GM18526 (cell line): ENCODE data around the gene NDUFS8.

Experiments used
- POLR2A ChIP-seq: IDR thresholded peaks from 3 replicates; pipeline ENCODE4 v1.6.1; 2011; ENCODE audit not compliant: insufficient read length; ENCODE audit errors: extremely low read depth

NDUFS8 gene

DNA sequence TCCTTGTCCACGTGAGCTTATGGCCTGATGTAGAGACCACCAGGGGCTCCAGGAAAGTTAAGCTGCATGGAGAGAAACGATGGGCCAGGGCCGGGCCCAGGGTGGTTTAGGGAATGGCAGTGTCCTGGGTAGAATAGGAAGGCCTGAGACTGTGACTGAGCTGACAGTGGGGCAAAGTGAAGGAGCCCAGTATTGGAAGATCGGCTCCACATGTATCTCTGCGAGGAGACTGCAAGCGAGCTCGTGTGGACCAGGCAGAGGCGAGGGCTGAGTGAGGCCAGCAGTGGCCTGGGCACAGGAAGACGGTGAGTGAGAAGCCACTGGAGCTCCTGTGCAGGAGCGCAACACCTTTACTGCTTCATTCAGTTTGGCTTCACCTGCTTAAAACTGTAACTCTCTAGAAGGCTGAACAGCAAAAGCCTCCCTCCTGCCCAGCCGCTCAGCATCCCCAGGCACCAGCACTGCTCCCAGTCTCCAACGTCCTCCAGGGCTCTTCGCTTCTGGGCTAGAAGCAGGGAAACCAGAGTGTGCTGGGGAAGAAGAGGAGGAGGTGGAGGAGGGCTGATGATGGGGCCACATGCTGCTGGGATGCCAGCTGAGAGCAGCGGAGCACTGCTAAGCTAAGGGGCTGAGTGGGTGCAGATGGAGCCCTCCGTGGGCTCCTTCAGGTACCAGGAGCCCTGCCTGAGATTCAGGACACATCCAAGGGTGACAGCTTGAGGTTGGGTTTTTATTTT is 21.8 kb downstream of the NDUFS8 start:
- TF ChIP-seq POLR2A = no peak

- peak; percentile 25 for TF ChIP-seq POLR2A
These were observed 22.6 kb downstream of the NDUFS8 start for GRCh38 chr11:68053117-68053516.

- no peak for TF ChIP-seq POLR2A
These were observed 23.7 kb downstream of the NDUFS8 start for GRCh38 chr11:68053981-68054812.

DNA sequence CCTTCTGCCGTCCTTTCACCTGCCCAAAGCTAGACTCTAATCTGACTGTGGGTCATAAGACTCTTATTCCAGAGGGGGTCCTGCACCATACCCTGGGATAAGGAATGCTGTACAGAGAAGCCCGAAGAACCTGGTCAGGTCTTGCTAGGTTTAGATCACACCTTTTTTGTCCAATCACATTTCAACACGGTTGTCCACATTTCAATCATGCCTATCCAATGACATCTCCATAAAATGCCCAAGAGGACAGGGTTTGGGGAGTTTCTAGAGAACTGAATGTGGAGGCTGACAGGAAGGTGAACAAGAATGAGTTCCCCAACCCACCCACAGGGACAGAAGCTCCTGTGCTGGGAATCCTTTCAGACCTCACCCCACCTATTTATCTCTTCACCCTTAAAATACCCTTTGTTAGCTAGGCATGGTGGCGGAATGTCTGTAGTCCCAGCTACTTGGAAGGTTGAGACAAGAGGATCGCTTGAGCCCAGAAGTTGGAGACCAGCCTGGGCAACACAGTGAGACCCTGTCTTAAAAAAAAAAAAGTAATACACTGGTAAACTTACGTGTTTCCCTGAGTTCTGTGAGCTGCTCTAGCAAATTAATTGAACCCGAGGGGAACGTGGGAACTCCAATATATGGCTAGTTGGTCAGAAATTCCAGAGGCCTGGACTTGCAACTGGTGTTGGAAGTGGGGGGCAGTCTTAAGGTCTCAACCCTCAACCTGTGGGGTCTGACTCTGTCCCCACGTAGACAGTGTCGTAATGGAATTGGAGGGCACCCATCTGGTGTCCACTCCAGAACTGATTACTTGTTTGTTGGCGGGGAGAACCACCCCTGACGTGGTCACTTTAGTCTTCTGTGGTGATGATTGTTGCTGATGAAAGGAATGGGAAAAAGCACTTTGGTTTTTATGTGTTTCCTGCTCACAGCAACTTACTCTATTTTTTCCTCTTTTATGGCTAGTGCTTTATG is 26.1 kb downstream of the NDUFS8 start:
- TF ChIP-seq POLR2A = no peak

GRCh38 chr11:68057807-68058206 is 27.3 kb downstream of the NDUFS8 start:
- no peak for TF ChIP-seq POLR2A

DNA sequence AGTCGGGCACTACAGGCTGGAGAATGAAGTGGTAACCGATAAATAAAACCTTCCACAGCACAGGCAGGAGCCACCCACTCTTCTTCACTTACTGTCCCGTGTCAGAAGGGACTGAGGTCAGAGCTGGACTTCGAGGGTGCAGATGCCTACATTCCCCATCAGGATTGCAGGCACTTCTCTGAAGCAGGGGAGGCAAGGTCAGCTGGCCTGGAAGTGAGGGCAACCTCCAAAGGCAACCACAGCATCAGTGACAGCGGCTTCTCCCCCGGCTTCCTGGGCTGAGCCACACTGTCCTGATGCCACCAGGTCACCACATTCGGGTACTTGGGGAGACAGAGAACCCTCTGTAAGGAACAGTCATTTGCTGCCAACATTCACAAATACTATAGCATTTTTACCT is 31.0 kb downstream of the NDUFS8 start:
- no peak for TF ChIP-seq POLR2A

GRCh38 chr11:68064926-68065325 is 34.4 kb downstream of the NDUFS8 start:
- TF ChIP-seq POLR2A = no peak

DNA sequence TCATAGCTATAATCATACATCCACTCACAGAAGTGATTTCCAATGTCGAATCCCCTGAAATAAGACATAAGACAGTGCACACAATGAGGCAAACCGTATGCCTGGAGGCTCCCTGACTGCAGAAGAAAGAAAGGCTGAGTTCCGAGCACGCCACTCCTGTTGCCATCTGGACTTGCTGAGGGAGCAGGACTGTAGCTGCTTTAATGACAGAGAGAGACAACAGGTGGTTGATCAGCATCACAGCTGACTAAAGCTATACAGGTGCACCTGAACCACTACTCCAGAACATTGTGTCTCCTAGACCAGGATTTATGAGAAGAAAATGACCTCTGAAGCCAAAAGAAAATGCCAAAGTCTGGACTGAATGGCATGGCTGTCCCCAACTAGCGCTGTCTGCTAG is 35.4 kb downstream of the NDUFS8 start:
- TF ChIP-seq POLR2A = no peak

DNA sequence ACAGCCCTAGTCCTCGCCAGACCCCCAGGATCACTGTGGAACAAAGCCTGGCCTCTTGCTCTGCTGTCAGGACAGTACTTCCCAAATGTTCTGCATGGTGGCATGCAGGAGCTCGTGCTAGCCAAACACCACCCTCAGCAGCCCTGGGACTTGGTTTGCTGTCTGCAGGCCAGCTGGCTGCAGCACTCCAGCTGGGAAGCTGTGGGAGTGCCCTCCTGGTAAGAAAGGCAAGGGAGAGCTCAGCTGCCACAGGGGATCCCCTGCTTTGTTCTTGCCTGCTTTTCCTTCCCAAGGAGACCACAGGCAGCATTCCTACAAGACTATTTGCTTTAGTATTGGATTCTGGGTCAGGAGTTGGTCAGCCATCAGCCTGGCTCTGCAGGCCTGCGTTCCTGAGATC is 36.3 kb downstream of the NDUFS8 start:
- TF ChIP-seq POLR2A = no peak

GRCh38 chr11:68067991-68068390 is 37.5 kb downstream of the NDUFS8 start:
- no peak for TF ChIP-seq POLR2A

- TF ChIP-seq POLR2A = no peak
These were observed 41.0 kb downstream of the NDUFS8 start for GRCh38 chr11:68071281-68072048.

DNA sequence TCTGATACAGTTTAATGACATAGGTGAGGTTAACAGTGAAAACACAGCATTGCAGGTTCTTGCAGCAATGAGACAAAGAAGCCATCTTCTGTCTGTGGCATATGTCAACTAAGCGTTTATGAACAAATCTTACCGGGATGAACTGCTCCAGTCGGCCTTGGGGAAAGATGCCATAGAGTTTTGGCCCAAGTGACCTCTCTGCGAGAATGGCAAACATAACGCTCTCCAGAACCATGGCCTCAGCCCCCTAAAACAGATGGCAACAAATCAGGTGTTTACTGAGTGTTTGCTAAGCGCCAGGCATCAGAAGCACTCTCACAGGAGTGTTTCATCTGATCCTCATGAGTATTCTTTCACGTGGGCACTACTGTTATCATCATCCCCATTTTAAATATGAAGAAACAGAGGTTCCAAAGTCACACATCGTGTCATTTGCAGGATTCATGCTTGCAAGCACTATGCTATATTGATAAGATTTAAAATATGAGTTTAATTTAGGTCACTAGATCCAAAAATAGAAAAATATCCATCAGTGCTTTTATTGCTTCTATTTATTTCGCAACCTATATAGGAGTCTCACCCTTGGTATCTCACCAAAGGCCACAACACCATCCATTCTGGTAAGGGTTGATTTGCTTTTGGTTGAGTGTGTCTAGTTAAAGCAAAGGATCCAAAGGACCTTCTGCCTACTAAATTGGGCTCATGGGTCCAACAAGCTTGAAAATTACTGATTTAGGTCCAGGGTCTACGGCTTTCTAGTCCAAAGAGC is 44.3 kb downstream of the NDUFS8 start:
- TF ChIP-seq POLR2A = no peak

- TF ChIP-seq POLR2A = no peak
These were observed 46.0 kb downstream of the NDUFS8 start for GRCh38 chr11:68076371-68077042.
